Type B pancreatic cell (in vitro differentiated cells): ENCODE measurements around the gene R3HDM1. TPM values are rescaled to one million over a fixed set of nuclear protein-coding genes. Genes with fewer than 3 reads are reported as not detected.

Experiments used
- DNase-seq: peaks from one replicate; pipeline ENCODE4 v3.0.0; 2021; ENCODE audit warnings: mixed read lengths; ENCODE audit not compliant: unreplicated experiment; ENCODE audit errors: extremely low spot score
- H3K27ac Mint-ChIP-seq: 2 replicates; pipeline ENCODE4 v1.8.0; 2021; ENCODE audit warnings: mild to moderate bottlenecking, mixed read lengths
- H3K27me3 Mint-ChIP-seq: 2 replicates; pipeline ENCODE4 v1.8.0; 2021; ENCODE audit warnings: mixed read lengths
- H3K36me3 Mint-ChIP-seq: 2 replicates; pipeline ENCODE4 v1.8.0; 2021; ENCODE audit warnings: mixed read lengths
- H3K4me1 Mint-ChIP-seq: one replicate; pipeline ENCODE4 v1.8.0; 2021; ENCODE audit warnings: mixed read lengths; ENCODE audit not compliant: unreplicated experiment
- H3K4me3 Mint-ChIP-seq: 2 replicates; pipeline ENCODE4 v1.8.0; 2021; ENCODE audit warnings: mild to moderate bottlenecking, mixed read lengths
- H3K9me3 Mint-ChIP-seq: 2 replicates; pipeline ENCODE4 v1.8.0; 2021; ENCODE audit warnings: mixed read lengths
- CTCF ChIP-seq: fragments of 200-600 bp; sonication (generic); conservative IDR thresholded peaks from 2 replicates; pipeline ENCODE4 v1.5.0; 2021; ENCODE audit warnings: antibody characterized with exemption, mild to moderate bottlenecking
- total RNA-seq: library from RNA; stranded (reverse); gene quantifications from 2 replicates; pipeline ENCODE4 v1.2.1, GENCODE V29; 2021; ENCODE audit warnings: low replicate concordance

Gene R3HDM1
- total RNA-seq, 1 donor from 2014 or later = 47.5 TPM

GRCh38 chr2:135741395-135742324, 210.4 kb downstream of the R3HDM1 start, which contains the start of gene UBXN4:
UBXN4 (plus strand) TSS chr2:135741855; CDS start chr2:135741930, 75 bp downstream.
- H3K36me3 Mint-ChIP-seq = peaks cover 23% of the 10 kb centered on the region
- no peaks in the 10 kb centered on the region for H3K27me3 Mint-ChIP-seq
- peak; percentile 78 for TF ChIP-seq CTCF
- peak within 1 kb of the TSS; percentile 92 for H3K4me3 Mint-ChIP-seq
- H3K27ac Mint-ChIP-seq = peak within 1 kb of the TSS; percentile 99
- H3K9me3 Mint-ChIP-seq = peaks cover 8% of the 10 kb centered on the region
- DNase-seq = peak; percentile 95
- peaks cover 30% of the 10 kb centered on the region for H3K4me1 Mint-ChIP-seq

GRCh38 chr2:135742325-135742757, 211.1 kb downstream of the R3HDM1 start:
- no peak for TF ChIP-seq CTCF
- no peak for DNase-seq
- H3K27me3 Mint-ChIP-seq = no peaks in the 10 kb centered on the region
- peaks cover 29% of the 10 kb centered on the region for H3K36me3 Mint-ChIP-seq
- peaks cover 8% of the 10 kb centered on the region for H3K9me3 Mint-ChIP-seq
- H3K27ac Mint-ChIP-seq = peak overlapping the region; percentile 99
- peaks cover 32% of the 10 kb centered on the region for H3K4me1 Mint-ChIP-seq
- peak overlapping the region; percentile 92 for H3K4me3 Mint-ChIP-seq

GRCh38 chr2:135743860-135744259, 212.6 kb downstream of the R3HDM1 start:
- Mint-ChIP-seq H3K9me3 (peaks cover 8% of the 10 kb centered on the region), H3K4me1 (peaks cover 32% of the 10 kb centered on the region), H3K27ac (peak overlapping the region; percentile 51), H3K27me3 (no peaks in the 10 kb centered on the region), H3K36me3 (peaks cover 34% of the 10 kb centered on the region), H3K4me3 (peak overlapping the region; percentile 66)
- no peak for TF ChIP-seq CTCF
- DNase-seq = no peak

- no peak overlapping the region for H3K27ac Mint-ChIP-seq
- TF ChIP-seq CTCF = no peak
Measured at GRCh38 chr2:135744760-135745314, 213.6 kb downstream of the R3HDM1 start.

GRCh38 chr2:135745545-135745944, 214.3 kb downstream of the R3HDM1 start:
- DNase-seq = no peak
- peaks cover 8% of the 10 kb centered on the region for H3K9me3 Mint-ChIP-seq
- no peak overlapping the region for H3K4me3 Mint-ChIP-seq
- H3K27me3 Mint-ChIP-seq = no peaks in the 10 kb centered on the region
- peaks cover 46% of the 10 kb centered on the region for H3K36me3 Mint-ChIP-seq
- no peak for TF ChIP-seq CTCF
- peaks cover 32% of the 10 kb centered on the region for H3K4me1 Mint-ChIP-seq
- no peak overlapping the region for H3K27ac Mint-ChIP-seq

More at GRCh38 chr2:135744760-135745314, 213.6 kb downstream of the R3HDM1 start:
- H3K27me3 Mint-ChIP-seq = no peaks in the 10 kb centered on the region
- no peak for DNase-seq
- peaks cover 32% of the 10 kb centered on the region for H3K4me1 Mint-ChIP-seq
- peaks cover 8% of the 10 kb centered on the region for H3K9me3 Mint-ChIP-seq
- peaks cover 42% of the 10 kb centered on the region for H3K36me3 Mint-ChIP-seq
- peak overlapping the region; percentile 66 for H3K4me3 Mint-ChIP-seq
